GM06990 (cell line): Measurements from ENCODE around the gene DDX50.

Experiments used
- DNase-seq: peaks from one replicate; pipeline ENCODE4 v3.0.0-alpha.2; 2011; ENCODE audit not compliant: insufficient read length; ENCODE audit errors: extremely low read depth
- H3K27me3 ChIP-seq: replicated peaks from 2 replicates; pipeline ENCODE4 v1.6.0; 2011; ENCODE audit warnings: low read length; ENCODE audit not compliant: control insufficient read depth, insufficient read depth
- H3K36me3 ChIP-seq: 2 replicates; pipeline ENCODE4 v1.5.1; 2011; ENCODE audit warnings: low read length; ENCODE audit not compliant: control insufficient read depth, insufficient read depth
- H3K4me3 ChIP-seq: replicated peaks from 2 replicates; pipeline ENCODE4 v1.5.1; 2011; ENCODE audit warnings: low read depth, mild to moderate bottlenecking, control low read depth, low read length
- TF ChIP-seq, protein P1 (sequence below): IDR thresholded peaks from 2 replicates; pipeline ENCODE4 v1.5.1; 2011; ENCODE audit warnings: low read length, control low read depth, mild to moderate bottlenecking, inconsistent platforms; ENCODE audit not compliant: insufficient read depth, poor library complexity, severe bottlenecking

DDX50 gene

DNA sequence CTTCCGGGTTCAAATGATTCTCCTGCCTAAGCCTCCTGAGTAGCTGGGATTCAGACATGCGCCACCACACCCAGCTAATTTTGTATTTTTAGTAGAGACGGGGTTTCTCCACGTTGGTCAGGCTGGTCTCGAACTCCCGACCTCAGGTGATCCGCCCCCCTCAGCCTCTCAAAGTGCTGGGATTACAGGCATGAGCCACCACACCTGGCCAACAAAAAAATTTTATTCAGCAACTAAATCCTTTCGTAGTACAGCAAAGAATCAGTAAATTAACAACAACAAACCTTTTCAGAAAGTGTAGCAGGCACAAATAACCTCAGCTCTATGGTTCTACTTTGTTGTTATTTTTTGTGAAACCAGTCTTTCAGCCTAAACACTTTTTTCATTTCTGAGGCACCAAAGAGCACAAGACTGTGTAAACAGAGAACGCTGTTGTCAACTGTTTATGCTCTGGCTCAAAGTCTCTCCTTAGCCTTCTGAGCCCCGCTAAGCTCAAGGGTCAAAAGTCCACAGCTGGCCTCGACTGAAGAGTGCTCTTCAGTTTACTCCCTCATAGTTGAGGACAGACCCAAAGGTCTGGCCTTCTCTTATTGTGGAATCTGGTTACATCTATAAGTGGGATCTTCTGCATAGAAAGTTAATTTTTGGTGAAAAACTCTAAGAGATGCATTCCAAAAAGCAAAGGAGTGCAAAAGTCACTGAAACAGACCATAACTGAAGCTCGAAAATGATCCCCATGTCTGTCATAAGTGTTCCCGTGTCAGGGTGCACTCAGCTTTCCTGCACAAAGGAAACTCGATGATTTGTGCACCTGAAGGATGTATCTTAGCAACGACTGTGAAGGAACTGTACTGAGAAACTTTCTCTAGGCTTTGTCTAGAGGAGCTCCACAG, 24.6 kb upstream of the DDX50 start:
- H3K27me3 ChIP-seq: no peaks in the 10 kb centered on the region
- no peak for DNase-seq
- no peak overlapping the region for H3K4me3 ChIP-seq
- TF ChIP-seq, protein P1, sequence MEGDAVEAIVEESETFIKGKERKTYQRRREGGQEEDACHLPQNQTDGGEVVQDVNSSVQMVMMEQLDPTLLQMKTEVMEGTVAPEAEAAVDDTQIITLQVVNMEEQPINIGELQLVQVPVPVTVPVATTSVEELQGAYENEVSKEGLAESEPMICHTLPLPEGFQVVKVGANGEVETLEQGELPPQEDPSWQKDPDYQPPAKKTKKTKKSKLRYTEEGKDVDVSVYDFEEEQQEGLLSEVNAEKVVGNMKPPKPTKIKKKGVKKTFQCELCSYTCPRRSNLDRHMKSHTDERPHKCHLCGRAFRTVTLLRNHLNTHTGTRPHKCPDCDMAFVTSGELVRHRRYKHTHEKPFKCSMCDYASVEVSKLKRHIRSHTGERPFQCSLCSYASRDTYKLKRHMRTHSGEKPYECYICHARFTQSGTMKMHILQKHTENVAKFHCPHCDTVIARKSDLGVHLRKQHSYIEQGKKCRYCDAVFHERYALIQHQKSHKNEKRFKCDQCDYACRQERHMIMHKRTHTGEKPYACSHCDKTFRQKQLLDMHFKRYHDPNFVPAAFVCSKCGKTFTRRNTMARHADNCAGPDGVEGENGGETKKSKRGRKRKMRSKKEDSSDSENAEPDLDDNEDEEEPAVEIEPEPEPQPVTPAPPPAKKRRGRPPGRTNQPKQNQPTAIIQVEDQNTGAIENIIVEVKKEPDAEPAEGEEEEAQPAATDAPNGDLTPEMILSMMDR: no peak
- H3K36me3 ChIP-seq: no peaks in the 10 kb centered on the region

DNA sequence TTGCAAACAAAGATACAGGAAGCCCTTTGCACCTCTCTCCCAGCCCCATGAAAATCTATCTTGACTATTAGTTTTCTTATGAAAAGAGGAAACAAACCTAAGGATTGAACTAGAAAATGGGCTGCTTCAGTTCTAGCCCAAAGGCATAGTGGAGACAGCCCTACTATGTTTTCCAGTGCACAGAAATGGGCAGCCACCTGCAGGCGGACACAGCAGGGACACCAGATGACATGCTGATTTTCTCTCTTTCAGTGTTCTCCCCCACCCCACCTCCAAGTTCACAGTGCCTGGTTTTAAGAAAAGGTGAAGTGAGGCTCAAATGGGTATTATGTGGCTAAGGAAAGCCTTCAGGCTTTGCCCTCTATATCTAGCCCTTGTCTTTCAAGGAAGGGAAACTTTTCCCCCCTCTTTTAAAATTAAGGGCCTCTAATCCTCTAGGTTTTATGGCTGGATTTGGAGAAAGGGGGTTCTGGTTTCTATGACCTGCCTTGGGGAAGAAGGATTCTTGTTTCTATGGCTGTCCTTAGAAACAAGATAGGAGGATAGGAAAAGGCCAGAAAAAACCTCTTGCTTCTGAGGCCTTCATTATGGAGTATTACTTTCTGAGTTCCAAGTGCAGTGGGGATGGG, 23.5 kb upstream of the DDX50 start:
- DNase-seq: no peak
- TF ChIP-seq, protein P1: no peak
- Histone ChIP-seq H3K27me3 (no peaks in the 10 kb centered on the region), H3K4me3 (no peak overlapping the region), H3K36me3 (no peaks in the 10 kb centered on the region)

DNA sequence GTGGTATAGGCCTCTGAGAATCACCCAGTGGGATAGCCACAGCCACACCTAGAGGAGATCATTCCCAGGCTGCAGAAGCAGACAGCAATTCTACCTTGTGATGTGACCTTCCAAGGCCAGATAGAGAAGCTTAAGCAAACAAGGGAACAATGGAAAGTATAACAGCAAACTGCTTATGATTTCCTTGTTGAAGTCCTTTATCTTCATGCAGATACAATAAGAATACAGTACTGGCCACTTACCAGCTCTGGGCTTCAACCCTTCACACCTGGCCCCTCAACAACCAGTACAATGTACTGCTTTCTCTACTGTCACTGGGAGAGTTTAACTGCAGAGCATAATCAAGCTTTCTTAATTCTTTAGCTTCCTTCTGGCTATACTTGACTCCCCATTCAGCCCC, 22.6 kb upstream of the DDX50 start:
- no peak for DNase-seq
- Histone ChIP-seq H3K4me3 (no peak overlapping the region), H3K36me3 (no peaks in the 10 kb centered on the region), H3K27me3 (no peaks in the 10 kb centered on the region)
- TF ChIP-seq, protein P1: no peak

DNA sequence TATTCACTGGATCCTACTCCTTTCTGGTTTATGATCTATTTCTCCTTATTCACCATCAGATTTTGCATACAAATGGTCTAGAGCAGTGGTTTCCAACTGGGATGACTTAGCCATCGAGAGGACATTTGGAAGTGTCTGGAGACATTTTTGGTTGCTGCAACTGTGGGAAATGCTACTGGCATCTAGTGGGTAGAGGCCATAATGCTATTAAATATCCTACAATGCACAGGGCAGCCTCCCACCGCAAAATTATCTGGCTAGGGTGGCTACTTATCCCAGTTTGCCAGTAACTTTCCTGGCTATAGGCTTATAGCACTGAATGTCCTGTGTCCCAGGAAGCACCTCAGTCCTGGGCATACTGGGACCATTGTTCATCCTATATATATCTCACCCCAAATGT, 21.5 kb upstream of the DDX50 start:
- H3K36me3 ChIP-seq: no peaks in the 10 kb centered on the region
- no peak overlapping the region for H3K4me3 ChIP-seq
- TF ChIP-seq, protein P1: no peak
- DNase-seq: no peak
- H3K27me3 ChIP-seq: no peaks in the 10 kb centered on the region

DNA sequence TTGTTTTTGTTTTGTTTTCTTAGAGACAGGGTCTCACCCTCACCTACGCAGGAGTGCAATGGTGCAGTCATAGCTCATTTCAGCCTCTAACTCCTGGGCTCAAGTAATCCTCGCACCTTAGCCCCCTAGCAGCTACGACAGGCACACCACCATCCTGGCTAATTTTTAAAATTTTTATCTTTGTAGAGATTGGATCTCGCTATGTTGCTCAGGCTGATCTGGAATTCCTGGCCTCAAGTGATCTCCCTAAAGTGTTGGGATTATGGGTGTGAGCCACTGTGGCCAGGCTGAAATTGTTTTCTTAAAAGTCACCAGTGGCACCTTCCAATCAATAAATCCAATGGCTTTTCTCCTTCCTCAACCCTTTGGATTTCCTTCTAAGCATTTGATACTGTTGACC, 20.9 kb upstream of the DDX50 start:
- H3K27me3 ChIP-seq: no peaks in the 10 kb centered on the region
- no peak for DNase-seq
- H3K36me3 ChIP-seq: no peaks in the 10 kb centered on the region
- H3K4me3 ChIP-seq: no peak overlapping the region
- TF ChIP-seq, protein P1: no peak
